ENCODE data around the gene PIM2. TPM values are rescaled to one million over a fixed set of nuclear protein-coding genes. Genes with fewer than 3 reads are reported as not detected.

The PIM2 gene
- polyA plus RNA-seq, 1 of the 3 experiments (the other 2 are of a cell fraction), result 12.3 TPM

GRCh38 chrX:48924270-48924669 is 5.4 kb upstream of the PIM2 start:
- Histone ChIP-seq H3K4me2 (no peak overlapping the region), H3F3A (replicated peaks; ENCODE audit: insufficient read depth) (peaks cover 12% of the 10 kb centered on the region), H3K27me3 (ENCODE audit: insufficient read depth) (no peaks in the 10 kb centered on the region), H3K27ac (ENCODE audit: low read depth in 2 of 2, low read length in 1 of 2) (no peak overlapping the region), H2AFZ (ENCODE audit: low read depth) (no peak overlapping the region), H4K20me1 (ENCODE audit: insufficient read depth) (0 out of 2 replicates have a peak, but pooled peaks cover 8% of the 10 kb centered on the region), H3K36me3 (replicated peaks in 1 of 2; ENCODE audit: control insufficient read depth in 1 of 2, insufficient read depth in 2 of 2, low read length in 1 of 2) (peaks cover 6 to 56% of the 10 kb centered on the region in 2 experiments), H3K4me3 (ENCODE audit: low read depth in 2 of 2, low read length in 1 of 2) (no peak overlapping the region), H3K79me2 (ENCODE audit: insufficient read depth) (no peaks in the 10 kb centered on the region), H3K9me2 (no peaks in the 10 kb centered on the region), H3K4me1 (ENCODE audit: control insufficient read depth in 1 of 2, insufficient read depth in 2 of 2, low read depth in 1 of 2, low read length in 1 of 2) (peaks cover 4 to 13% of the 10 kb centered on the region in 2 experiments; a peak in 2 of 4 replicates), H3K9me3 (no peaks in the 10 kb centered on the region), H3K9ac (no peak overlapping the region)
- ChIA-PET CTCF (no interaction called here), POLR2A (no interaction called here)
- DNase-seq, result no peak
- no peak for TF ChIP-seq YY1 (IDR thresholded peaks at IDR 0.05; ENCODE audit: low read depth)
- no peak for TF ChIP-seq TCF12 (IDR thresholded peaks at IDR 0.05)
- TF ChIP-seq TAF1 (IDR thresholded peaks at IDR 0.05; ENCODE audit: borderline replicate concordance, low read depth, low read length), result no peak
- no peak for TF ChIP-seq JUND (IDR thresholded peaks at IDR 0.05)
- TF ChIP-seq FOXJ3 (CRISPR knock-in tag; IDR thresholded peaks at IDR 0.05), result no peak
- TF ChIP-seq RFX5 (IDR thresholded peaks at IDR 0.05; ENCODE audit: low read length), result no peak
- no peak for TF ChIP-seq ZBTB33 (IDR thresholded peaks at IDR 0.05; ENCODE audit: borderline replicate concordance, low read depth)
- TF ChIP-seq EP300 (IDR thresholded peaks at IDR 0.05; ENCODE audit: borderline replicate concordance in 1 of 2, low read depth in 1 of 2, low read length in 1 of 2), result no peak
- no peak for TF ChIP-seq GABPA (IDR thresholded peaks at IDR 0.05; ENCODE audit: low read depth)
- no peak for TF ChIP-seq NRF1 (IDR thresholded peaks at IDR 0.05; ENCODE audit: low read depth, low read length)
- no peak for TF ChIP-seq EZH2phosphoT487 (IDR thresholded peaks at IDR 0.05; ENCODE audit: borderline replicate concordance, low read depth)
- no peak for TF ChIP-seq FOXM1 (IDR thresholded peaks at IDR 0.05; ENCODE audit: low read depth)
- no peak for TF ChIP-seq ELF1 (IDR thresholded peaks at IDR 0.05)
- no peak for TF ChIP-seq MXI1 (IDR thresholded peaks at IDR 0.05; ENCODE audit: low read depth, low read length)
- TF ChIP-seq USF1 (IDR thresholded peaks at IDR 0.05; ENCODE audit: borderline replicate concordance, low read depth), result no peak
- TF ChIP-seq MEF2A (IDR thresholded peaks at IDR 0.05; ENCODE audit: borderline replicate concordance, low read depth), result no peak
- WGBS (ENCODE audit: low lambda C conversion rate), result 100% methylated on average over 5 of the region's 5 CpGs

- no peak for TF ChIP-seq TEAD4 (IDR thresholded peaks at IDR 0.05; ENCODE audit: borderline replicate concordance, insufficient read depth)
- peaks cover 6 to 56% of the 10 kb centered on the region in 2 experiments for H3K36me3 ChIP-seq (replicated peaks in 1 of 2; ENCODE audit: control insufficient read depth in 1 of 2, insufficient read depth in 2 of 2, low read length in 1 of 2)
- H3K9me3 ChIP-seq, result no peaks in the 10 kb centered on the region
- no peaks in the 10 kb centered on the region for H3K27me3 ChIP-seq (ENCODE audit: insufficient read depth)
- 0 out of 2 replicates have a peak, but pooled peaks cover 9% of the 10 kb centered on the region for H4K20me1 ChIP-seq (ENCODE audit: insufficient read depth)
- ChIA-PET POLR2A (no interaction called here), CTCF (no interaction called here)
- no peak overlapping the region for H3K27ac ChIP-seq (ENCODE audit: low read depth in 2 of 2, low read length in 1 of 2)
- H2AFZ ChIP-seq (ENCODE audit: low read depth), result no peak overlapping the region
- no peak overlapping the region for H3K4me3 ChIP-seq (ENCODE audit: low read depth in 2 of 2, low read length in 1 of 2)
- no peak for DNase-seq
- H3K4me1 ChIP-seq (ENCODE audit: control insufficient read depth in 1 of 2, insufficient read depth in 2 of 2, low read depth in 1 of 2, low read length in 1 of 2), result peaks cover 5 to 13% of the 10 kb centered on the region in 2 experiments; a peak in 2 of 4 replicates
- H3K79me2 ChIP-seq (ENCODE audit: insufficient read depth), result no peaks in the 10 kb centered on the region
- no peak overlapping the region for H3K4me2 ChIP-seq
- no peak overlapping the region for H3K9ac ChIP-seq
- H3K9me2 ChIP-seq, result no peaks in the 10 kb centered on the region
- peaks cover 12% of the 10 kb centered on the region for H3F3A ChIP-seq (replicated peaks; ENCODE audit: insufficient read depth)
- 96% methylated on average over 8 of the region's 13 CpGs for WGBS (ENCODE audit: low lambda C conversion rate)
Measured at GRCh38 chrX:48923771-48924170, 4.9 kb upstream of the PIM2 start.
